ENCODE measurements around the gene TMEM120A.

DNA sequence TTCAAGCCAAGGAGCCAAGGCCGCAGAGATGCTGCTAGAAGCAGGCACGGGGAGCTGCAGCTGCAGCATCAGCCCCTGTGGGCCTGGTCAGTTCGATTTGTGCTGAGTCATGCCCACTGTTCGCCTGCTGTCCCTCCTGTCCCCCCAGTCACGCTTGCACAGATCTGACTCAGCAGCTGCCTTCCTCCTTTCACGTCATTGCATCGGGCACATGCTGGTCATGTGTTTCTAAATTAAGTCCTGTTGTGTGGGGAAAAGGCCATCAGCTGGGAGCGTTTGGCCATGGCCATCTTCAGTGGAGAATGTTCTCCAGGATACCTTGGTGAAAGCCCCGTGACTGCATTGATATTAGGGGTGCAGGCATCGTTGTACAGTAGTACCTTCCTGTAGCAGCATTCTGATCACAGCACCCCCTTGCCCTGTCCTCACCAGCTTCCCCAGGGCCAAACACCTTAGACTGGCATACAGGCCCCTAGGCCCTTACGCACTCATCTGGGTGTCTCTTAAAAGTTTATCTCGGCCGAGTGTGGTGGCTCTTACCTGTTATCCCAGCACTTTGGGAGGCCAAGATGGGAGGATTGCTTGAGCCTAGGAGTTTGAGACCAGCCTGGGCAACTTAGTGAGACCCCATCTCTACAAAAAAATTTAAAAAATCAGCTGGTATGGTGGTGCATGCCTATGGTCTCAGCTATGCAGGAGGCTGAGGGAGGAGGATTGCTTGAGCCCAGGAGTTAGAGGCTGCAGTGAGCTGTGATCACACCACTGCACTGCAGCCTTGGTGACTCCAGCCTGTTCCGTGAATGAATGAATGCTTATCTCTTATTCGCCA is 56.2 kb downstream of the TMEM120A start:
- TF ChIP-seq, protein P1, sequence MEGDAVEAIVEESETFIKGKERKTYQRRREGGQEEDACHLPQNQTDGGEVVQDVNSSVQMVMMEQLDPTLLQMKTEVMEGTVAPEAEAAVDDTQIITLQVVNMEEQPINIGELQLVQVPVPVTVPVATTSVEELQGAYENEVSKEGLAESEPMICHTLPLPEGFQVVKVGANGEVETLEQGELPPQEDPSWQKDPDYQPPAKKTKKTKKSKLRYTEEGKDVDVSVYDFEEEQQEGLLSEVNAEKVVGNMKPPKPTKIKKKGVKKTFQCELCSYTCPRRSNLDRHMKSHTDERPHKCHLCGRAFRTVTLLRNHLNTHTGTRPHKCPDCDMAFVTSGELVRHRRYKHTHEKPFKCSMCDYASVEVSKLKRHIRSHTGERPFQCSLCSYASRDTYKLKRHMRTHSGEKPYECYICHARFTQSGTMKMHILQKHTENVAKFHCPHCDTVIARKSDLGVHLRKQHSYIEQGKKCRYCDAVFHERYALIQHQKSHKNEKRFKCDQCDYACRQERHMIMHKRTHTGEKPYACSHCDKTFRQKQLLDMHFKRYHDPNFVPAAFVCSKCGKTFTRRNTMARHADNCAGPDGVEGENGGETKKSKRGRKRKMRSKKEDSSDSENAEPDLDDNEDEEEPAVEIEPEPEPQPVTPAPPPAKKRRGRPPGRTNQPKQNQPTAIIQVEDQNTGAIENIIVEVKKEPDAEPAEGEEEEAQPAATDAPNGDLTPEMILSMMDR (IDR thresholded peaks at IDR 0.05): no peak
- no peak for TF ChIP-seq POLR2A (IDR thresholded peaks at IDR 0.05)

Measured in body of pancreas (tissue), 4 donors.